Uterus (tissue), 2 donors: Measurements from ENCODE around the gene ADAP1.

ENCODE experiments used
- CTCF ChIP-seq, 4 experiments: fragments of 200-600 bp in 2 of 4; fragments of 450-650 bp in 2 of 4; sonication (generic) in 2 of 4; IDR thresholded peaks; one replicate each; pipeline ENCODE4 v1.5.1; 2016 to 2019; ENCODE audit warnings: antibody characterized with exemption in 4 of 4, mild to moderate bottlenecking in 2 of 4, moderate library complexity in 1 of 4
- POLR2A ChIP-seq, 2 donors: fragments of 450-650 bp; IDR thresholded peaks; one replicate each; pipeline ENCODE4 v1.6.1; 2016; ENCODE audit warnings: antibody characterized with exemption in 2 of 2, mild to moderate bottlenecking in 1 of 2, moderate library complexity in 1 of 2

- no peak for TF ChIP-seq CTCF (IDR thresholded peaks at IDR 0.05)
- TF ChIP-seq POLR2A (IDR thresholded peaks at IDR 0.05) = no peak
These were observed 34.5 kb downstream of the ADAP1 start for GRCh38 chr7:919924-920341.
